ENCODE data around the gene LYRM4. TPM values are rescaled to one million over a fixed set of nuclear protein-coding genes. Genes with fewer than 3 reads are reported as not detected.

The LYRM4 gene
- total RNA-seq, 2 experiments from 2014 or later, result 21.2 to 22.7 TPM

GRCh38 chr6:5192135-5192794 lies 68.5 kb downstream of the LYRM4 start:
- Mint-ChIP-seq H3K36me3 (ENCODE audit: low read depth) (no peaks in the 10 kb centered on the region), H3K4me1 (peaks cover 3% of the 10 kb centered on the region)
- POLR2A ChIA-PET, result interaction anchor here (1.3 kb wide), 1 partner anchor 20 kb away, joined by 3 read pairs; no protein-coding TSS in a partner anchor

GRCh38 chr6:5191722-5192121 lies 69.0 kb downstream of the LYRM4 start:
- CTCF ChIA-PET, result interaction anchor here (1.1 kb wide), 1 partner anchor 48 kb away, joined by 3 read pairs; no protein-coding TSS in a partner anchor
- no peak for DNase-seq
- peaks cover 3% of the 10 kb centered on the region for H3K4me1 Mint-ChIP-seq
- no peaks in the 10 kb centered on the region for H3K36me3 Mint-ChIP-seq (ENCODE audit: low read depth)
- H3K27ac Mint-ChIP-seq, result no peak overlapping the region
- H3K9me3 Mint-ChIP-seq, result no peaks in the 10 kb centered on the region
- H3K4me3 Mint-ChIP-seq, result no peak overlapping the region
- POLR2A ChIA-PET, result interaction anchor here (1.2 kb wide), 1 partner anchor 17 kb away, joined by 3 read pairs; no protein-coding TSS in a partner anchor
- H3K27me3 Mint-ChIP-seq, result no peaks in the 10 kb centered on the region

More at GRCh38 chr6:5192135-5192794, 68.5 kb downstream of the LYRM4 start:
- Mint-ChIP-seq H3K9me3 (no peaks in the 10 kb centered on the region), H3K4me3 (no peak overlapping the region), H3K27ac (no peak overlapping the region), H3K27me3 (no peaks in the 10 kb centered on the region)
- DNase-seq, result no peak
- CTCF ChIA-PET, result interaction anchor here (1.3 kb wide), 1 partner anchor 16 kb away, joined by 3 read pairs; no protein-coding TSS in a partner anchor

- Mint-ChIP-seq H3K9me3 (no peaks in the 10 kb centered on the region), H3K4me1 (peaks cover 3% of the 10 kb centered on the region), H3K36me3 (ENCODE audit: low read depth) (no peaks in the 10 kb centered on the region), H3K4me3 (no peak overlapping the region), H3K27me3 (no peaks in the 10 kb centered on the region), H3K27ac (no peak overlapping the region)
- DNase-seq, result no peak
- POLR2A ChIA-PET, result interaction anchor here (1.2 kb wide), 1 partner anchor 16 kb away, joined by 3 read pairs; no protein-coding TSS in a partner anchor
- CTCF ChIA-PET, result interaction anchor here (0.6 to 1.4 kb wide), 4 partner anchors 16 to 112 kb away, joined by 3 read pairs; no protein-coding TSS in a partner anchor
Measured at GRCh38 chr6:5191222-5191621, 69.5 kb downstream of the LYRM4 start.

GRCh38 chr6:5190507-5190906 lies 70.2 kb downstream of the LYRM4 start:
- ChIA-PET CTCF (interaction anchor here (1.0 to 1.4 kb wide), 3 partner anchors 16 to 113 kb away, joined by 3 read pairs; no protein-coding TSS in a partner anchor), POLR2A (interaction anchor here (1.2 kb wide), 1 partner anchor 16 kb away, joined by 3 read pairs; no protein-coding TSS in a partner anchor)
- H3K27ac Mint-ChIP-seq, result no peak overlapping the region
- no peaks in the 10 kb centered on the region for H3K9me3 Mint-ChIP-seq
- H3K36me3 Mint-ChIP-seq (ENCODE audit: low read depth), result no peaks in the 10 kb centered on the region
- DNase-seq, result no peak
- H3K27me3 Mint-ChIP-seq, result no peaks in the 10 kb centered on the region
- H3K4me3 Mint-ChIP-seq, result no peak overlapping the region
- no peaks in the 10 kb centered on the region for H3K4me1 Mint-ChIP-seq

- no peaks in the 10 kb centered on the region for H3K9me3 Mint-ChIP-seq
- ChIA-PET POLR2A (no interaction called here), CTCF (no interaction called here)
- no peaks in the 10 kb centered on the region for H3K4me1 Mint-ChIP-seq
- H3K4me3 Mint-ChIP-seq, result no peak overlapping the region
- DNase-seq, result no peak
- no peak overlapping the region for H3K27ac Mint-ChIP-seq
- no peaks in the 10 kb centered on the region for H3K36me3 Mint-ChIP-seq (ENCODE audit: low read depth)
- H3K27me3 Mint-ChIP-seq, result no peaks in the 10 kb centered on the region
Measured at GRCh38 chr6:5188646-5189045, 72.1 kb downstream of the LYRM4 start.

GRCh38 chr6:5184878-5185277 lies 75.9 kb downstream of the LYRM4 start:
- Mint-ChIP-seq H3K36me3 (ENCODE audit: low read depth) (no peaks in the 10 kb centered on the region), H3K9me3 (no peaks in the 10 kb centered on the region), H3K27ac (no peak overlapping the region), H3K4me3 (no peak overlapping the region), H3K27me3 (no peaks in the 10 kb centered on the region), H3K4me1 (peaks cover 3% of the 10 kb centered on the region)
- no peak for DNase-seq
- ChIA-PET POLR2A (interaction anchor here (1.1 kb wide), 1 partner anchor 10 kb away, joined by 5 read pairs; no protein-coding TSS in a partner anchor), CTCF (no interaction called here)

GRCh38 chr6:5184218-5184617 lies 76.5 kb downstream of the LYRM4 start:
- H3K4me3 Mint-ChIP-seq, result no peak overlapping the region
- no peaks in the 10 kb centered on the region for H3K27me3 Mint-ChIP-seq
- no peak for DNase-seq
- peaks cover 2% of the 10 kb centered on the region for H3K36me3 Mint-ChIP-seq (ENCODE audit: low read depth)
- H3K27ac Mint-ChIP-seq, result no peak overlapping the region
- ChIA-PET POLR2A (no interaction called here), CTCF (interaction anchor here (0.7 to 1.9 kb wide), 4 partner anchors 10 to 196 kb away, joined by 3 to 6 read pairs (median 3); no protein-coding TSS in a partner anchor)
- no peaks in the 10 kb centered on the region for H3K9me3 Mint-ChIP-seq
- peaks cover 7% of the 10 kb centered on the region for H3K4me1 Mint-ChIP-seq

- Mint-ChIP-seq H3K4me1 (peaks cover 19% of the 10 kb centered on the region), H3K4me3 (no peak overlapping the region), H3K9me3 (no peaks in the 10 kb centered on the region), H3K27ac (no peak overlapping the region), H3K36me3 (ENCODE audit: low read depth) (peaks cover 3% of the 10 kb centered on the region), H3K27me3 (no peaks in the 10 kb centered on the region)
- ChIA-PET POLR2A (no interaction called here), CTCF (no interaction called here)
- DNase-seq, result no peak
Measured at GRCh38 chr6:5181510-5182317, 79.0 kb downstream of the LYRM4 start.

GRCh38 chr6:5180636-5181035 lies 80.1 kb downstream of the LYRM4 start:
- Mint-ChIP-seq H3K27ac (no peak overlapping the region), H3K36me3 (ENCODE audit: low read depth) (peaks cover 3% of the 10 kb centered on the region), H3K9me3 (no peaks in the 10 kb centered on the region), H3K27me3 (no peaks in the 10 kb centered on the region), H3K4me1 (peaks cover 28% of the 10 kb centered on the region), H3K4me3 (no peak overlapping the region)
- CTCF ChIA-PET, result interaction anchor here (2.1 kb wide), 1 partner anchor 37 kb away, joined by 7 read pairs; no protein-coding TSS in a partner anchor
- no peak for DNase-seq
- POLR2A ChIA-PET, result interaction anchor here (1.7 kb wide), 1 partner anchor 99 kb away, joined by 4 read pairs; no protein-coding TSS in a partner anchor

GRCh38 chr6:5179917-5180316 lies 80.8 kb downstream of the LYRM4 start:
- ChIA-PET POLR2A (interaction anchor here (1.7 kb wide), 1 partner anchor 100 kb away, joined by 4 read pairs; no protein-coding TSS in a partner anchor), CTCF (interaction anchor here (0.7 to 2.1 kb wide), 3 partner anchors 32 to 223 kb away, joined by 3 to 7 read pairs (median 3); no protein-coding TSS in a partner anchor)
- H3K4me3 Mint-ChIP-seq, result no peak overlapping the region
- H3K4me1 Mint-ChIP-seq, result peaks cover 35% of the 10 kb centered on the region
- H3K36me3 Mint-ChIP-seq (ENCODE audit: low read depth), result peaks cover 3% of the 10 kb centered on the region
- no peak overlapping the region for H3K27ac Mint-ChIP-seq
- no peaks in the 10 kb centered on the region for H3K27me3 Mint-ChIP-seq
- DNase-seq, result no peak
- no peaks in the 10 kb centered on the region for H3K9me3 Mint-ChIP-seq

GRCh38 chr6:5178806-5179205 lies 81.9 kb downstream of the LYRM4 start:
- Mint-ChIP-seq H3K4me1 (peaks cover 45% of the 10 kb centered on the region), H3K27me3 (no peaks in the 10 kb centered on the region), H3K27ac (no peak overlapping the region), H3K9me3 (no peaks in the 10 kb centered on the region), H3K36me3 (ENCODE audit: low read depth) (peaks cover 3% of the 10 kb centered on the region), H3K4me3 (no peak overlapping the region)
- CTCF ChIA-PET, result interaction anchor here (0.6 to 2.1 kb wide), 2 partner anchors 35 to 148 kb away, joined by 3 to 7 read pairs; no protein-coding TSS in a partner anchor
- DNase-seq, result no peak
- POLR2A ChIA-PET, result no interaction called here

- POLR2A ChIA-PET, result interaction anchor here (1.3 to 3.0 kb wide), 7 partner anchors 10 to 127 kb away, joined by 3 to 28 read pairs (median 7); partner anchors contain the start of genes FARS2 and LYRM4
- Mint-ChIP-seq H3K27ac (peak overlapping the region; percentile 89), H3K27me3 (no peaks in the 10 kb centered on the region), H3K36me3 (ENCODE audit: low read depth) (peaks cover 3% of the 10 kb centered on the region), H3K4me3 (no peak overlapping the region), H3K9me3 (no peaks in the 10 kb centered on the region), H3K4me1 (peaks cover 57% of the 10 kb centered on the region)
- DNase-seq, result no peak
- CTCF ChIA-PET, result interaction anchor here (1.3 to 2.0 kb wide), 3 partner anchors 17 to 296 kb away, joined by 3 to 18 read pairs (median 3); no protein-coding TSS in a partner anchor
Measured at GRCh38 chr6:5175635-5176034, 85.1 kb downstream of the LYRM4 start.

Data from activated CD4-positive, alpha-beta memory T cell treated with anti-CD3 and anti-CD28 coated beads, Interleukin-2, amount 10 ng/mL, durations not matched to agents 7 days and 5 days (primary cell).